ENCODE data around the gene ELANE.

The ELANE gene

GRCh38 chr19:811506-812048 lies 40.5 kb upstream of the ELANE start:
- TF ChIP-seq ZFX (IDR thresholded peaks at IDR 0.05; ENCODE audit: borderline replicate concordance) (no peak), CTCF (IDR thresholded peaks at IDR 0.05) (no peak)
- H3K27ac ChIP-seq = no peak overlapping the region

- no peak for TF ChIP-seq ZFX (IDR thresholded peaks at IDR 0.05; ENCODE audit: borderline replicate concordance)
- no peak for TF ChIP-seq CTCF (IDR thresholded peaks at IDR 0.05)
- H3K27ac ChIP-seq = no peak overlapping the region
Observed at GRCh38 chr19:812049-812746, 39.9 kb upstream of the ELANE start.

GRCh38 chr19:812747-813218 lies 39.3 kb upstream of the ELANE start:
- no peak overlapping the region for H3K27ac ChIP-seq
- TF ChIP-seq ZFX (IDR thresholded peaks at IDR 0.05; ENCODE audit: borderline replicate concordance) (no peak), CTCF (IDR thresholded peaks at IDR 0.05) (no peak)

GRCh38 chr19:813219-814151 lies 38.6 kb upstream of the ELANE start:
- H3K27ac ChIP-seq = no peak overlapping the region
- TF ChIP-seq ZFX (IDR thresholded peaks at IDR 0.05; ENCODE audit: borderline replicate concordance) = no peak
- TF ChIP-seq CTCF (IDR thresholded peaks at IDR 0.05) = no peak

GRCh38 chr19:814152-815078 lies 37.7 kb upstream of the ELANE start:
- TF ChIP-seq ZFX (IDR thresholded peaks at IDR 0.05; ENCODE audit: borderline replicate concordance) (no peak), CTCF (IDR thresholded peaks at IDR 0.05) (no peak)

GRCh38 chr19:815079-815774 lies 36.9 kb upstream of the ELANE start:
- TF ChIP-seq ZFX (IDR thresholded peaks at IDR 0.05; ENCODE audit: borderline replicate concordance) (no peak), CTCF (IDR thresholded peaks at IDR 0.05) (no peak)
- H3K27ac ChIP-seq = no peak overlapping the region

More at GRCh38 chr19:814152-815078, 37.7 kb upstream of the ELANE start:
- no peak overlapping the region for H3K27ac ChIP-seq

Data from 22Rv1 (cell line).